ENCODE data around the gene HNRNPC. TPM values are rescaled to one million over a fixed set of nuclear protein-coding genes. Genes with fewer than 3 reads are reported as not detected.

Gene HNRNPC
- total and polyA plus RNA-seq, 2 of the 8 experiments (the other 6 are each of a cell fraction or from before 2014, with no cell fraction given): 781 to 1,207 TPM

GRCh38 chr14:21317398-21317797 lies 48.2 kb upstream of the HNRNPC start:
- WGBS, 2 experiments (ENCODE audit: extremely low coverage in 1 of 2, insufficient coverage in 1 of 2, insufficient read length in 1 of 2, insufficient replicate concordance in 2 of 2, low coverage in 1 of 2, low lambda C conversion rate in 2 of 2, missing lambda C conversion rate in 1 of 2): 94% methylated on average over 3 of the region's 3 CpGs; no CpG with 5 or more reads in 1 of the 2 experiments
- H3K79me1 ChIP-seq (ENCODE audit: low read depth, low read length): no peaks in the 10 kb centered on the region
- H2BK15ac ChIP-seq (ENCODE audit: low read length): 0 out of 2 replicates have a peak overlapping the region, but pooled peaks have one; percentile 65
- no peak overlapping the region for H4K91ac ChIP-seq (replicated peaks; ENCODE audit: insufficient read length, low read length)
- no peaks in the 10 kb centered on the region for H3K27me3 ChIP-seq (replicated peaks in 1 of 4; ENCODE audit: control insufficient read depth in 3 of 4, extremely low read depth in 1 of 4, insufficient read depth in 3 of 4, low read length in 3 of 4)
- no peaks in the 10 kb centered on the region for H3K9me3 ChIP-seq (ENCODE audit: insufficient read depth in 2 of 2, low read depth in 1 of 2, low read length in 1 of 2)
- H2BK20ac ChIP-seq (ENCODE audit: low read length): no peak overlapping the region
- POLR2A ChIA-PET (ENCODE audit: partially characterized antibody): interaction anchor here (0.5 to 2.4 kb wide), 6 partner anchors 9 to 55 kb away, joined by 3 to 10 read pairs (median 4); no protein-coding TSS in a partner anchor
- H2BK120ac ChIP-seq (replicated peaks; ENCODE audit: low read depth, low read length): no peak overlapping the region
- no peak for FAIRE-seq
- no peak overlapping the region for H3K27ac ChIP-seq (ENCODE audit: low read depth, low read length)
- H2AFZ ChIP-seq (ENCODE audit: low read length): no peak overlapping the region
- H3K36me3 ChIP-seq (ENCODE audit: control insufficient read depth in 2 of 4, insufficient read depth in 4 of 4, low read length in 3 of 4): no peaks in the 10 kb centered on the region
- H3K18ac ChIP-seq (ENCODE audit: extremely low read depth, low read length): no peak overlapping the region
- H4K5ac ChIP-seq (ENCODE audit: insufficient read length, low read depth, low read length): no peak overlapping the region
- no peaks in the 10 kb centered on the region for H3K79me2 ChIP-seq (ENCODE audit: control insufficient read depth in 1 of 2, insufficient read depth in 2 of 2, low read length in 2 of 2)
- H2AK5ac ChIP-seq (ENCODE audit: low read depth, low read length): no peak overlapping the region
- no peak overlapping the region for H2BK12ac ChIP-seq (ENCODE audit: low read depth, low read length)
- no peak overlapping the region for H3K4me3 ChIP-seq (ENCODE audit: extremely low read depth in 1 of 4, insufficient read depth in 2 of 4, low read depth in 3 of 4, low read length in 4 of 4)
- H3K4me2 ChIP-seq (ENCODE audit: insufficient read depth in 1 of 2, low read depth in 2 of 2, low read length in 2 of 2): no peak overlapping the region
- H4K20me1 ChIP-seq (replicated peaks in 1 of 2; ENCODE audit: control insufficient read depth in 1 of 2, insufficient read depth in 2 of 2, low read length in 2 of 2): no peaks in the 10 kb centered on the region
- TF ChIP-seq USF2 (IDR thresholded peaks at IDR 0.05; ENCODE audit: low read length): no peak
- no peak for TF ChIP-seq JUN (IDR thresholded peaks at IDR 0.05; ENCODE audit: low read depth, low read length)
- no peak for TF ChIP-seq SP1 (IDR thresholded peaks at IDR 0.05; ENCODE audit: low read depth, low read length)
- TF ChIP-seq TAF1 (IDR thresholded peaks at IDR 0.05; ENCODE audit: low read depth, low read length): no peak
- no peak for TF ChIP-seq NRF1 (IDR thresholded peaks at IDR 0.05; ENCODE audit: low read depth, low read length)
- TF ChIP-seq RBBP5 (IDR thresholded peaks at IDR 0.05; ENCODE audit: borderline replicate concordance, low read depth, low read length): no peak
- TF ChIP-seq YY1 (IDR thresholded peaks at IDR 0.05; ENCODE audit: low read depth, low read length): no peak
- no peak for TF ChIP-seq SIRT6 (IDR thresholded peaks at IDR 0.05; ENCODE audit: low read length)
- no peak for TF ChIP-seq FOSL1 (IDR thresholded peaks at IDR 0.05; ENCODE audit: insufficient read depth, low read depth, low read length)
- no peak for TF ChIP-seq SIN3A (conservative IDR thresholded peaks at IDR 0.05 in 1 of 2, IDR thresholded peaks at IDR 0.05 in 1 of 2; ENCODE audit: low read depth in 1 of 2, low read length in 2 of 2)
- no peak for TF ChIP-seq TBP (IDR thresholded peaks at IDR 0.05; ENCODE audit: low read depth, low read length)
- no peak overlapping the region for H3K23ac ChIP-seq (ENCODE audit: insufficient read length)
- no peak overlapping the region for H4K8ac ChIP-seq (ENCODE audit: extremely low read depth, insufficient read depth, low read length)
- H3K4me1 ChIP-seq (replicated peaks in 1 of 4; ENCODE audit: control insufficient read depth in 3 of 4, insufficient read depth in 4 of 4, low read length in 3 of 4): peaks cover 0 to 2% (median 0%) of the 10 kb centered on the region in 4 experiments; a peak in 2 of 7 replicates
- H3K14ac ChIP-seq (ENCODE audit: insufficient read length): no peak overlapping the region
- H3K9ac ChIP-seq (replicated peaks in 1 of 4; ENCODE audit: extremely low read depth in 1 of 4, low read depth in 3 of 4, low read length in 3 of 4): no peak overlapping the region
- no peak overlapping the region for H3K56ac ChIP-seq (replicated peaks; ENCODE audit: insufficient read length, low read depth, low read length)
- CTCF ChIA-PET (ENCODE audit: partially characterized antibody): interaction anchor here (0.6 to 2.0 kb wide), 3 partner anchors 10 to 180 kb away, joined by 4 to 10 read pairs (median 4); no protein-coding TSS in a partner anchor
- no peak overlapping the region for H3K4ac ChIP-seq (replicated peaks; ENCODE audit: insufficient read length, low read depth, low read length)
- H2BK5ac ChIP-seq (ENCODE audit: low read depth, low read length): no peak overlapping the region
- DNase-seq (ENCODE audit: low read depth in 1 of 2, low spot score in 2 of 2): no peak
- H3K23me2 ChIP-seq (ENCODE audit: low read depth, low read length): peaks cover 2% of the 10 kb centered on the region; the same call in 1 of the 2 replicates

All from H1 (cell line).